K562 (cell line): ENCODE measurements around the gene LRIT1. TPM values are rescaled to one million over a fixed set of nuclear protein-coding genes. Genes with fewer than 3 reads are reported as not detected.

ENCODE experiments used
- E2F3 ChIP-seq: fragments of 250-450 bp; sonication (Bioruptor Pico); IDR thresholded peaks from 2 replicates; pipeline ENCODE4 v1.4.0; 2020; ENCODE audit warnings: mild to moderate bottlenecking
- FOXK2 ChIP-seq, 2 experiments: fragments of 450-650 bp; IDR thresholded peaks in 1 of 2; conservative IDR thresholded peaks in 1 of 2; 2 replicates each; pipeline ENCODE4 v1.6.1; 2016; ENCODE audit warnings: low read depth in 2 of 2, mild to moderate bottlenecking in 1 of 2
- NFYB ChIP-seq: IDR thresholded peaks from 2 replicates; pipeline ENCODE4 v1.6.1; 2011; ENCODE audit warnings: mild to moderate bottlenecking, moderate library complexity; ENCODE audit not compliant: insufficient read length; ENCODE audit errors: extremely low read depth
- RERE ChIP-seq: sonication (generic); formaldehyde crosslinking; IDR thresholded peaks from 2 replicates; pipeline ENCODE4 v1.8.0; 2023; ENCODE audit warnings: missing genetic modification reagents, mild to moderate bottlenecking, borderline replicate concordance
- SRF ChIP-seq, 2 experiments: fragments of 250-450, 450-650 bp in 1 of 2; sonication (Bioruptor Pico) in 1 of 2; sonication (generic) in 1 of 2; formaldehyde crosslinking; IDR thresholded peaks; 2 replicates each; pipeline versions ENCODE4 v1.5.0 to v1.5.1; 2020 to 2022; ENCODE audit warnings: mild to moderate bottlenecking in 1 of 2, missing genetic modification reagents in 1 of 2
- ZBED1 ChIP-seq: IDR thresholded peaks from 2 replicates; pipeline ENCODE4 v1.6.1; 2014
- ZFP91 ChIP-seq: sonication (generic); formaldehyde crosslinking; IDR thresholded peaks from 2 replicates; pipeline ENCODE4 v1.8.0; 2022; ENCODE audit warnings: mild to moderate bottlenecking, missing genetic modification reagents
- ZNF212 ChIP-seq: fragments of 450-650 bp; formaldehyde crosslinking; IDR thresholded peaks from 2 replicates; pipeline ENCODE4 v1.4.0; 2020; ENCODE audit warnings: mild to moderate bottlenecking
- ZNF354B ChIP-seq: fragments of 250-450 bp; sonication (Bioruptor Pico); IDR thresholded peaks from 2 replicates; pipeline ENCODE4 v1.4.0; 2020
- ZNF384 ChIP-seq: IDR thresholded peaks from 2 replicates; pipeline ENCODE4 v1.6.1; 2012; ENCODE audit warnings: low read depth, low read length, improper control_type of control experiment
- ZNF449 ChIP-seq: fragments of 250-450 bp; sonication (Bioruptor Pico); IDR thresholded peaks from 2 replicates; pipeline ENCODE4 v1.8.0; 2022; ENCODE audit warnings: moderate library complexity, mild to moderate bottlenecking, inconsistent platforms
- polyA plus RNA-seq, 8 experiments: library from polyadenylated mRNA; depleted of rRNA in 4 of 8; stranded (reverse) in 5 of 8; unstranded in 3 of 8; fragments of >200 nt; fragmentation: Nextera tagmentation in 2 of 8; fragmentation: Illumina TruSeq in 1 of 8; extraction: Ambion mirVana in 2 of 8; extraction: Trizol in 1 of 8; gene quantifications; 2 replicates each; pipeline versions ENCODE4 v1.2.1 to v1.2.3, GENCODE V29; 2011 to 2014; ENCODE audit warnings: inconsistent platforms in 1 of 8, missing spikeins in 1 of 8
- total RNA-seq, 7 experiments: library from RNA; depleted of rRNA in 6 of 7; stranded (reverse); fragments of >200 nt in 6 of 7; fragmentation: Illumina TruSeq in 2 of 7; extraction: Trizol in 2 of 7; gene quantifications; 2 replicates each; pipeline versions ENCODE4 v1.2.1 to v1.2.3, GENCODE V29; 2011 to 2021; ENCODE audit warnings: low replicate concordance in 1 of 7

LRIT1 gene
- total and polyA plus RNA-seq, 9 of the 15 experiments (the other 6 are each of a cell fraction or from before 2014, with no cell fraction given): not detected

- TF ChIP-seq ZNF449 (CRISPR knock-in tag): no peak
- TF ChIP-seq ZFP91 (CRISPR knock-in tag): no peak
- TF ChIP-seq E2F3: peak; percentile 82
- no peak for TF ChIP-seq ZBED1
- no peak for TF ChIP-seq NFYB
- 0 out of 2 replicates have a peak, but pooled peaks have one; percentile 47 for TF ChIP-seq RERE
- TF ChIP-seq SRF (CRISPR knock-in tag; IDR thresholded peaks at IDR 0.05): no peak
- TF ChIP-seq FOXK2 (conservative IDR thresholded peaks at IDR 0.05 in 1 of 2, IDR thresholded peaks at IDR 0.05 in 1 of 2; ENCODE audit: low read depth in 2 of 2): no peak
- TF ChIP-seq ZNF212: no peak
- TF ChIP-seq ZNF354B: no peak
- TF ChIP-seq ZNF384: no peak
These were observed 15.4 kb upstream of the LRIT1 start (continued) for GRCh38 chr10:84256510-84257342.
